HEK293 (cell line): ENCODE measurements around the gene TTLL10.

Experiments
- ELK4 ChIP-seq: IDR thresholded peaks from 2 replicates; pipeline ENCODE4 v1.6.1; 2011; ENCODE audit warnings: mild to moderate bottlenecking, low read depth, low read length, borderline replicate concordance
- GLIS2 ChIP-seq: fragments of 450-650 bp; formaldehyde crosslinking; IDR thresholded peaks from 2 replicates; pipeline ENCODE4 v1.5.1; 2016; ENCODE audit warnings: missing biosample characterization, missing genetic modification characterization
- PRDM10 ChIP-seq: fragments of 450-650 bp; formaldehyde crosslinking; IDR thresholded peaks from 2 replicates; pipeline ENCODE4 v1.5.1; 2016; ENCODE audit warnings: missing biosample characterization, missing genetic modification characterization
- SCRT2 ChIP-seq: fragments of 450-650 bp; formaldehyde crosslinking; IDR thresholded peaks from 2 replicates; pipeline ENCODE4 v1.5.1; 2016; ENCODE audit warnings: missing biosample characterization, missing genetic modification characterization
- TRIM28 ChIP-seq: IDR thresholded peaks from 2 replicates; pipeline ENCODE4 v1.6.1; 2011; ENCODE audit warnings: low read length, control low read depth, borderline replicate concordance
- YY1 ChIP-seq: fragments of 450-650 bp; formaldehyde crosslinking; IDR thresholded peaks from 2 replicates; pipeline ENCODE4 v1.5.1; 2018; ENCODE audit warnings: missing biosample characterization, missing genetic modification characterization
- YY2 ChIP-seq: fragments of 450-650 bp; formaldehyde crosslinking; IDR thresholded peaks from 2 replicates; pipeline ENCODE4 v1.5.1; 2016; ENCODE audit warnings: missing biosample characterization, missing genetic modification characterization
- ZBTB7A ChIP-seq: fragments of 450-650 bp; formaldehyde crosslinking; IDR thresholded peaks from 2 replicates; pipeline ENCODE4 v1.5.1; 2016; ENCODE audit warnings: low read depth, missing biosample characterization, missing genetic modification characterization
- ZNF202 ChIP-seq: fragments of 450-650 bp; formaldehyde crosslinking; IDR thresholded peaks from 2 replicates; pipeline ENCODE4 v1.5.1; 2016; ENCODE audit warnings: missing biosample characterization, missing genetic modification characterization, borderline replicate concordance
- ZNF221 ChIP-seq: fragments of 450-650 bp; formaldehyde crosslinking; IDR thresholded peaks from 2 replicates; pipeline ENCODE4 v1.5.1; 2017; ENCODE audit warnings: missing biosample characterization, missing genetic modification characterization, borderline replicate concordance
- ZNF335 ChIP-seq: fragments of 450-650 bp; formaldehyde crosslinking; conservative IDR thresholded peaks from 2 replicates; pipeline ENCODE4 v1.5.1; 2016; ENCODE audit warnings: missing biosample characterization, missing genetic modification characterization
- ZNF518A ChIP-seq: fragments of 450-650 bp; formaldehyde crosslinking; conservative IDR thresholded peaks from 2 replicates; pipeline ENCODE4 v1.5.1; 2016; ENCODE audit warnings: low read depth, missing biosample characterization, missing genetic modification characterization
- ZNF660 ChIP-seq: fragments of 450-650 bp; IDR thresholded peaks from 2 replicates; pipeline ENCODE4 v1.5.1; 2018; ENCODE audit warnings: missing biosample characterization, mild to moderate bottlenecking, missing genetic modification characterization
- TF ChIP-seq, protein P1 (sequence below): fragments of 450-650 bp; formaldehyde crosslinking; IDR thresholded peaks from 2 replicates; pipeline ENCODE4 v1.5.1; 2016; ENCODE audit warnings: missing biosample characterization, missing genetic modification characterization
- TF ChIP-seq, protein P2 (sequence below): fragments of 450-650 bp; IDR thresholded peaks from 2 replicates; pipeline ENCODE4 v1.5.1; 2018; ENCODE audit warnings: missing biosample characterization, mild to moderate bottlenecking, missing genetic modification characterization
- TF ChIP-seq, protein P3 (sequence below): fragments of 450-650 bp; formaldehyde crosslinking; IDR thresholded peaks from 2 replicates; pipeline ENCODE4 v1.5.1; 2017; ENCODE audit warnings: missing biosample characterization, mild to moderate bottlenecking, missing genetic modification characterization, moderate library complexity

Gene TTLL10

DNA sequence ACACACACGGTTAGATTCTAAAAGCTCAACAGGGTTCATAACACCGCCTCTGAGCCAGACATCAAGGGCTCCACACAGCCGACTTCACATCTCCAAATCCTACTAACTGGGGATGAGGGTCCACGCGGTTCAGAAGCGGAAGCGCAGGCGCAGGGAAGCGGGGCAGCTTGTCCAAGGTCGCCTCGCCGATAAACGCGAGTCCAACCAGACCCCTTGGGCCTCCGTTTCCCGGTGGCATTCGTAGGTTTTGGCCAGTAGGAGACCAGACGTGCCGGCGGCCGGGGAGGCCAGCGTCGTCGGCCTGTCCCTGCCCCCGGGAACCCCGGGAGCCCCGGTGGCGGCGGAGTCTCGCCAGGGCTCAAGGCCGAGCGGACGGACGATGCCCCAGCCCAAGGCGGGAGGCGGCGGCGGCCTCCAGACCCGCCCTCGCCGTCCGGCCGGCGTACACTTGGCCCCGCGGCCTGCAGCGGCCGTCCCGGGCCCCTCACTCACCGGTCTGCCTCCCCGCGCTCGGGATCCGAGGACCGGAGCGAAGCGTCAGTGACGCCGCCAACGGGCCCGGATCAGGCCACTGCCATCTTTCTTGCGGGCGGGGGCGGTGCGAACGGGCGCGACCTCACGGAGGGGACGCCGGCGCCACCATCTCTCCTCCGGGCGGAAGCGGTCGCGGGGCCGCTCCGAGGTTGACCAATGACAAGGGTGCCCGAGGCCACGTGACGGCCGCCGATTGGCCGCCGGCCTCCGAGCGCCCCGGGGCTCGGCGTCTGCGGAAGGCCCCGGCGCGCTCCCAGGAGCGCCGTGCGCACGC is 57.9 kb downstream of the TTLL10 start, which contains the start of gene SDF4 (continued):
- peak; percentile 56; the same call in 1 of the 2 replicates for TF ChIP-seq PRDM10 (tag by site-specific recombination)
- peak; percentile 99 for TF ChIP-seq YY1 (tag by site-specific recombination)
- TF ChIP-seq, protein P1, sequence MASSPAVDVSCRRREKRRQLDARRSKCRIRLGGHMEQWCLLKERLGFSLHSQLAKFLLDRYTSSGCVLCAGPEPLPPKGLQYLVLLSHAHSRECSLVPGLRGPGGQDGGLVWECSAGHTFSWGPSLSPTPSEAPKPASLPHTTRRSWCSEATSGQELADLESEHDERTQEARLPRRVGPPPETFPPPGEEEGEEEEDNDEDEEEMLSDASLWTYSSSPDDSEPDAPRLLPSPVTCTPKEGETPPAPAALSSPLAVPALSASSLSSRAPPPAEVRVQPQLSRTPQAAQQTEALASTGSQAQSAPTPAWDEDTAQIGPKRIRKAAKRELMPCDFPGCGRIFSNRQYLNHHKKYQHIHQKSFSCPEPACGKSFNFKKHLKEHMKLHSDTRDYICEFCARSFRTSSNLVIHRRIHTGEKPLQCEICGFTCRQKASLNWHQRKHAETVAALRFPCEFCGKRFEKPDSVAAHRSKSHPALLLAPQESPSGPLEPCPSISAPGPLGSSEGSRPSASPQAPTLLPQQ (tag by site-specific recombination): peak; percentile 40; the same call in 1 of the 2 replicates
- TF ChIP-seq GLIS2 (tag by site-specific recombination): peak; percentile 53; the same call in 1 of the 2 replicates
- peak; percentile 64; the same call in 1 of the 2 replicates for TF ChIP-seq ZNF335 (tag by site-specific recombination)
- TF ChIP-seq ELK4: peak; percentile 75; the same call in 1 of the 2 replicates
- TF ChIP-seq YY2 (tag by site-specific recombination): peak; percentile 91
- no peak for TF ChIP-seq ZNF202 (tag by site-specific recombination)
- TF ChIP-seq, protein P2, sequence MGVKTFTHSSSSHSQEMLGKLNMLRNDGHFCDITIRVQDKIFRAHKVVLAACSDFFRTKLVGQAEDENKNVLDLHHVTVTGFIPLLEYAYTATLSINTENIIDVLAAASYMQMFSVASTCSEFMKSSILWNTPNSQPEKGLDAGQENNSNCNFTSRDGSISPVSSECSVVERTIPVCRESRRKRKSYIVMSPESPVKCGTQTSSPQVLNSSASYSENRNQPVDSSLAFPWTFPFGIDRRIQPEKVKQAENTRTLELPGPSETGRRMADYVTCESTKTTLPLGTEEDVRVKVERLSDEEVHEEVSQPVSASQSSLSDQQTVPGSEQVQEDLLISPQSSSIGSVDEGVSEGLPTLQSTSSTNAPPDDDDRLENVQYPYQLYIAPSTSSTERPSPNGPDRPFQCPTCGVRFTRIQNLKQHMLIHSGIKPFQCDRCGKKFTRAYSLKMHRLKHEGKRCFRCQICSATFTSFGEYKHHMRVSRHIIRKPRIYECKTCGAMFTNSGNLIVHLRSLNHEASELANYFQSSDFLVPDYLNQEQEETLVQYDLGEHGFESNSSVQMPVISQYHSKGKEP (tag by site-specific recombination): peak; percentile 8; the same call in 1 of the 2 replicates
- peak; percentile 57 for TF ChIP-seq ZNF660
- TF ChIP-seq, protein P3, sequence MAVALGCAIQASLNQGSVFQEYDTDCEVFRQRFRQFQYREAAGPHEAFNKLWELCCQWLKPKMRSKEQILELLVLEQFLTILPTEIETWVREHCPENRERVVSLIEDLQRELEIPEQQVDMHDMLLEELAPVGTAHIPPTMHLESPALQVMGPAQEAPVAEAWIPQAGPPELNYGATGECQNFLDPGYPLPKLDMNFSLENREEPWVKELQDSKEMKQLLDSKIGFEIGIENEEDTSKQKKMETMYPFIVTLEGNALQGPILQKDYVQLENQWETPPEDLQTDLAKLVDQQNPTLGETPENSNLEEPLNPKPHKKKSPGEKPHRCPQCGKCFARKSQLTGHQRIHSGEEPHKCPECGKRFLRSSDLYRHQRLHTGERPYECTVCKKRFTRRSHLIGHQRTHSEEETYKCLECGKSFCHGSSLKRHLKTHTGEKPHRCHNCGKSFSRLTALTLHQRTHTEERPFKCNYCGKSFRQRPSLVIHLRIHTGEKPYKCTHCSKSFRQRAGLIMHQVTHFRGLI (tag by site-specific recombination): peak; percentile 29; the same call in 1 of the 2 replicates
- TF ChIP-seq TRIM28: no peak
- TF ChIP-seq ZNF221 (tag by site-specific recombination): no peak
- TF ChIP-seq ZBTB7A (tag by site-specific recombination): peak; percentile 50; the same call in 1 of the 2 replicates
- 0 out of 2 replicates have a peak, but pooled peaks have one; percentile 28 for TF ChIP-seq ZNF518A (tag by site-specific recombination)
- TF ChIP-seq SCRT2 (tag by site-specific recombination): 0 out of 2 replicates have a peak, but pooled peaks have one; percentile 30
